ENCODE measurements around the gene MFRP. TPM values are rescaled to one million over a fixed set of nuclear protein-coding genes. Genes with fewer than 3 reads are reported as not detected.

Gene MFRP
- total RNA-seq, 1 donor from 2014 or later = not detected

DNA sequence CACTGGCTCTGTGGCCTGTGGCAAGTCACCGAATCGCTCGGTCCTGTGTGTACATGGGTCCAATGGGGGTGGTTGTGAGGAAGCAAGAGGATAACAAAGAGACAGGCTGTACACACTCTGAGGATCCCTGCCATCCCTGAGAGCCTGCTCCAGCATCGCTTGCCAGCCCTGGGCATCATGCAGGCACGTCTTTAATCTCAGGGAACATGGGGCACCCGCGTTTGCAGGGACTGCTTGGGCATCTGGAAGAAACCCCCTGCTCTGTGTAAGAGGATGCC is 4.5 kb downstream of the MFRP start:
- ATAC-seq (no peak), DNase-seq (no peak)
- Histone ChIP-seq H3K9me3 (no peaks in the 10 kb centered on the region), H3K36me3 (peaks cover 2% of the 10 kb centered on the region), H3K4me1 (peaks cover 22% of the 10 kb centered on the region), H3K27ac (no peak overlapping the region), H3K4me3 (no peak overlapping the region), H3K27me3 (peaks cover 18% of the 10 kb centered on the region)
- intact Hi-C loops (cut with DNase I) = no loop called here
- TF ChIP-seq, protein P1, sequence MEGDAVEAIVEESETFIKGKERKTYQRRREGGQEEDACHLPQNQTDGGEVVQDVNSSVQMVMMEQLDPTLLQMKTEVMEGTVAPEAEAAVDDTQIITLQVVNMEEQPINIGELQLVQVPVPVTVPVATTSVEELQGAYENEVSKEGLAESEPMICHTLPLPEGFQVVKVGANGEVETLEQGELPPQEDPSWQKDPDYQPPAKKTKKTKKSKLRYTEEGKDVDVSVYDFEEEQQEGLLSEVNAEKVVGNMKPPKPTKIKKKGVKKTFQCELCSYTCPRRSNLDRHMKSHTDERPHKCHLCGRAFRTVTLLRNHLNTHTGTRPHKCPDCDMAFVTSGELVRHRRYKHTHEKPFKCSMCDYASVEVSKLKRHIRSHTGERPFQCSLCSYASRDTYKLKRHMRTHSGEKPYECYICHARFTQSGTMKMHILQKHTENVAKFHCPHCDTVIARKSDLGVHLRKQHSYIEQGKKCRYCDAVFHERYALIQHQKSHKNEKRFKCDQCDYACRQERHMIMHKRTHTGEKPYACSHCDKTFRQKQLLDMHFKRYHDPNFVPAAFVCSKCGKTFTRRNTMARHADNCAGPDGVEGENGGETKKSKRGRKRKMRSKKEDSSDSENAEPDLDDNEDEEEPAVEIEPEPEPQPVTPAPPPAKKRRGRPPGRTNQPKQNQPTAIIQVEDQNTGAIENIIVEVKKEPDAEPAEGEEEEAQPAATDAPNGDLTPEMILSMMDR (IDR thresholded peaks at IDR 0.05) = no peak

DNA sequence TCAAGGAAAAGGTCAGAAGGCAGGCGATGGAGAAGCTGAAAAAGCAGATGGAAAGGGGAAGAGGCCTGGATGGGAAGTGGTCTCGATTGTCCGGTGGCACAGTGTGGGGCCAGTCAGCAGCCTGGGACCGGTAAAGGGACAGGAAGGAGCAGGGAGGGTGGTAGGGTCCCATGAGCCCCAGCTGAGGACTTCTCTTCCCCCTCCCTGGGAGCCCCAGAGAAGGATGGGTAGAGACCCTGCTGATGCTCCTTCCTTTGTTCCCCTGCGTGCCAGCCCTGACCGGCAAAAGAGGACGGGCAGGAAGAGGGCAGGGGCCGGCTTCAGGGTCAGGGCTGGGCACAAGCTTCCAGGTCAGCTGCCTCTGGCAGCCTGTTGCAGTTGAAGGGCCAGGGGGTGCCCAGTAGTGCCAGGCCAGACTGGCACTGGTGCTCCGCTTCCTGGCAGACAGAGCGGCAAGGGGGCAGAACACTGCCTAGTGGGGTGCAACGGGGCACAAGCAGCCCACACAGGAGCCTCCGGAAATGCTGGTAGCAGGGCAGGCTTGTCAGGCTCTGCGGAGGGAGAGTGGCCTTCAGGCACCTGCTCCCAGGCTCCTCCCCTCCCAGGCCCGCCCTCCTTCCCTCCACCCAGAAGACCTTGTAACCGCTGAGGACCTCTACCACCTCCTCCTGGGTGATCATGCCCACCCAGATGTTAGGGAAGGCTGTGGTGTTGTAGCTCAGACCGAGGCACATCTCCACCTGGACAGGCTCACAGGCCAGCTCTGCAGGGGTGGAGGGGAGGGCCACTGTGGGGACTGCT is 5.1 kb downstream of the MFRP start:
- DNase-seq (no peak), ATAC-seq (no peak)
- intact Hi-C loops (cut with DNase I) = no loop called here
- Histone ChIP-seq H3K9me3 (no peaks in the 10 kb centered on the region), H3K4me1 (peaks cover 22% of the 10 kb centered on the region), H3K4me3 (peak overlapping the region; percentile 54), H3K27me3 (peaks cover 18% of the 10 kb centered on the region), H3K27ac (peak overlapping the region; percentile 85), H3K36me3 (peaks cover 7% of the 10 kb centered on the region)
- TF ChIP-seq, protein P1 (IDR thresholded peaks at IDR 0.05) = no peak

DNA sequence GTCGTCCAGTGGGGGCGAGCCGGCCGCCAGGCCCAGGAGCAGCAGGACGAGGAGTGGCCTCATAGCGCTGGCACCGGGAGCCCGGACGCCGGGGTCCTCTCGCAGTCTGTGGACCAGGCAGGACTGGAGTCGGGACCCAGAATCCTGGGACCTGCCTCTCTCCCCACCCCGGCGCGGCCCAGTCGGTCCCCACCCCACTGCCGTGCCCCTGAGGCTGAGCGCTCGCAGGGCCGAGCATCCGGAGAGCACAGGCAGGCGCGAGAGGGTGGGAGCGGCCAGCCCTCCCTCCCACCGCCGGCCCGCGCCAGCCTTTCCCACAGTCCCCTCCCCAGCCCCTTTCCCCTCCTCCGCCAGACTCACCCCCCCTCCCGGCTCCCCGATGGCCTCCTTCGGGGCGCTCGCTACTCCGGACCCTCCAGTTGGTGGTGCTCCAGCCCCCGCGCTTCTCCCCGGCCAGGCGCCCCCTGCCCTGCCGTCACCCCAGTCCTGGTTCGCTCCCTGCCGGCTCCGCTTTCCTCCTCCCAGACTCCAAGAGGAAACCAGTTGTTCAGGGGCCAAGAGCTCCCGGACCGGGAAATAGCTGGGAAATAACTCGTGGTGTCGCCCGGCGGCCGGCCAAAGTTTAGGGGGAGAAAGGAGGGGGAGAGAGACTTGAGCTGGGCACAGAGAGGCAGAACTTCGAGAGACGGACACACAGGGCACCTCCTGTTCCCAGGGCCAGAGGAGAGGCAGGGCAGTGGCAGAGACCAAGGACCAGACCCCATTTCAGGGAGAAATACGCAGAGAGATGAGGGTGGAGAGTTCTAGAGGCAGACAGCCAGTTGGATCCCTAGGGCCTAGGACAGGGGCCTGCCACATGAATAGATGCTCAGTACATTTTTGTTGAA is 5.9 kb downstream of the MFRP start, which contains the start of gene C1QTNF5:
Gene C1QTNF5 (minus strand): TSS at position 549 of the 887 bp plus-strand sequence. CDS start 486 bp downstream, at position 63.
- Histone ChIP-seq H3K27ac (peak within 1 kb of the TSS; percentile 85), H3K4me3 (peak within 1 kb of the TSS; percentile 54), H3K9me3 (no peaks in the 10 kb centered on the region), H3K27me3 (peaks cover 18% of the 10 kb centered on the region), H3K4me1 (peaks cover 24% of the 10 kb centered on the region), H3K36me3 (peaks cover 8% of the 10 kb centered on the region)
- peak; percentile 37 for ATAC-seq
- peak; percentile 88 for DNase-seq
- TF ChIP-seq, protein P1 (IDR thresholded peaks at IDR 0.05) = no peak
- intact Hi-C loops (cut with DNase I) = no loop called here

DNA sequence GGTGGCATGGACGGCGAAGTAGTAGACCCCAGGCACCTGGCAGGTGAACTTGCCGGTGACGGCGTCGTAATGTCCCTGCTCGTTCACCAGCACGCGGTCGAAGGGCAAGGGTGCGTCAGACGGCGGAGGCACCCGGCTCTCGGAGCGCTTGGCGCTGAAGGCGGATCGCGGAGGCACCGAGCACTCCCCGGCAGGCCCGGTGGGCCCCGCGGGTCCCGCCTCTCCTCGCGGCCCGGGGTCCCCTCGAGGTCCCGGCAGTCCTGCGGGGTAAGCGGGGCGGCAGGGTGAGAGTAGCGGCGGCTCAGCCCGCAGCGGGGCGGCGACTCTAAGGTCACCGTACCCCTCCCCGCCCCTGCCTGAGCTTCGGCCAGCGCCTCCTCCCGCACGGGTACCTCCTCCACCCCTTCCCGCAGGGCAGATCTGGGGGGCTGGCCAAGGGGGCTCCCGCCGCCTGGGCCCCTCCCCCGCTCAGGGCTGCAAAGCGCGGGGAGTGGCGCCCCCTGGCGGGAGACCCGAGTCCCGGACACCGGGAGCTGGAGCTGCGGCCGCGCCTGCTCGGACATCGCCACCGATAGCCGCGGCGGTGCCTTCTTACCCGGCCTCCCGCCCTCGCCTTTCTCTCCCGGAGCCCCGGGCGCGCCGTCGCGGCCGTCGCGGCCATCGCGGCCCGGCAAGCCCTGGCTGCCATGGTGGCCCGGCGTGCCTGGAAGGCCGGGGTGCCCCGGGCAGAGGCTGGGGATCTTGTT is 6.7 kb downstream of the MFRP start:
- Histone ChIP-seq H3K4me1 (peaks cover 32% of the 10 kb centered on the region), H3K9me3 (no peaks in the 10 kb centered on the region), H3K27me3 (peaks cover 18% of the 10 kb centered on the region), H3K4me3 (peak overlapping the region; percentile 54), H3K36me3 (peaks cover 8% of the 10 kb centered on the region), H3K27ac (peak overlapping the region; percentile 85)
- intact Hi-C loops (cut with DNase I) = no loop called here
- TF ChIP-seq, protein P1 (IDR thresholded peaks at IDR 0.05) = peak; percentile 86
- DNase-seq (peak; percentile 89), ATAC-seq (peak; percentile 66)

DNA sequence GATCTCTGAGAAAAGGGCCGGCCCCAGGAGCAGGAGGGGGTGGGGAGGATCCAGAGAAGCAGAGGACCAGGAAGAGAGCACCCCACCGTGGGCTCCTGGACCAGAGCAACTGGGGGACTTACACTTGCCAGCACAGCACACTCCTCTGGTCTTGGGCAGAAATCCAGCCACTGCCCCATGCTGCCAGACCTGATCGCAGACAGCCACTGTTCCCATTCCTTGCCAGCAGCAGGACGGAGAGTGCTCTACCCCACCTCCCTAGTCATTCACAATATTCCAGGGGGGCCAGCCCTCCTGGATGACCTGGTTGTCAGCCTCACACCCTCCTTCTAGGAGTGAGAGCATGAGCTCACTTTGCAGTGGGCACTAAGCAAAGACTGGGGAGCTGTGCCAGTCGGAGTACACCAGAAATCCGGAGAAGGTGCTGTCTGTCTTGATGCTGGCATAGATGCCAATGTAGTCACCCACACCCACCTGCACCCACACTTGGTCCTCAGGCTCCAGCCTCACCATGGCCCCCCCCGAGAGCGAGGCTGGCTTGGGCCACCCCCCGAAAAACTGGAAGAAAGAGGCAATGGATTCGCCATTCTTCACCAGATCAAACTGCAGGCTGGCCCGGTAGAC is 7.4 kb downstream of the MFRP start:
- DNase-seq = peak; percentile 51

More for the DNA sequence above, 7.4 kb downstream of the MFRP start:
- Histone ChIP-seq H3K4me3 (peak overlapping the region; percentile 54), H3K27me3 (peaks cover 18% of the 10 kb centered on the region), H3K27ac (peak overlapping the region; percentile 85), H3K36me3 (peaks cover 8% of the 10 kb centered on the region), H3K4me1 (peaks cover 33% of the 10 kb centered on the region), H3K9me3 (no peaks in the 10 kb centered on the region)
- no peak for ATAC-seq
- TF ChIP-seq, protein P1 (IDR thresholded peaks at IDR 0.05) = no peak
- intact Hi-C loops (cut with DNase I) = no loop called here

Measured in upper lobe of right lung (tissue), 1 donor.